HG02642 (cell line): ENCODE measurements around the gene TNFRSF17.
A peak's percentile ranks its signal among the peaks of the same experiment; 100 is the strongest.
"Not testable (repeated sequence)": the region's sequence is repeated elsewhere in the genome, so short reads cannot be mapped to it uniquely, and the experiment has no call there.

Source experiments
- ATAC-seq: cut with Tn5 transposase; IDR thresholded peaks from one replicate; pipeline ENCODE4 v1.9.1; 2021; ENCODE audit warnings: mild to moderate bottlenecking; ENCODE audit not compliant: unreplicated experiment, poor library complexity

Gene TNFRSF17

GRCh38 chr16:11968577-11968976, 3.6 kb downstream of the TNFRSF17 start:
- no peak for ATAC-seq

- ATAC-seq, result not testable (repeated sequence)
Observed at GRCh38 chr16:11970292-11970691, 5.3 kb downstream of the TNFRSF17 start.

- no peak for ATAC-seq
Observed at GRCh38 chr16:11972128-11972527, 7.1 kb downstream of the TNFRSF17 start.

- ATAC-seq, result no peak
Observed at GRCh38 chr16:11973070-11973469, 8.1 kb downstream of the TNFRSF17 start.

GRCh38 chr16:11976850-11977375, 11.9 kb downstream of the TNFRSF17 start:
- ATAC-seq, result no peak

- ATAC-seq, result no peak
Observed at GRCh38 chr16:11977376-11978041, 12.5 kb downstream of the TNFRSF17 start.

- no peak for ATAC-seq
Observed at GRCh38 chr16:11978080-11978479, 13.1 kb downstream of the TNFRSF17 start.

GRCh38 chr16:11979013-11979672, 14.1 kb downstream of the TNFRSF17 start:
- no peak for ATAC-seq

- peak; percentile 32 for ATAC-seq
Observed at GRCh38 chr16:11980136-11980844, 15.3 kb downstream of the TNFRSF17 start.

- no peak for ATAC-seq
Observed at GRCh38 chr16:11985250-11985649, 20.2 kb downstream of the TNFRSF17 start.

GRCh38 chr16:11986521-11987057, 21.6 kb downstream of the TNFRSF17 start:
- no peak for ATAC-seq

GRCh38 chr16:11988258-11988978, 23.4 kb downstream of the TNFRSF17 start:
- ATAC-seq, result no peak

- ATAC-seq, result peak; percentile 45
Observed at GRCh38 chr16:11990702-11991390, 25.8 kb downstream of the TNFRSF17 start.

- no peak for ATAC-seq
Observed at GRCh38 chr16:11992008-11992584, 27.1 kb downstream of the TNFRSF17 start.

GRCh38 chr16:11992586-11993524, 27.8 kb downstream of the TNFRSF17 start:
- ATAC-seq, result no peak

- no peak for ATAC-seq
Observed at GRCh38 chr16:11994143-11995119, 29.4 kb downstream of the TNFRSF17 start.
